HEK293 (cell line): ENCODE results near the gene CD8A.

ENCODE experiments used
- FEZF1 ChIP-seq: fragments of 450-650 bp; formaldehyde crosslinking; IDR thresholded peaks from 2 replicates; pipeline ENCODE4 v1.5.1; 2016; ENCODE audit warnings: missing biosample characterization, missing genetic modification characterization
- MZF1 ChIP-seq: fragments of 450-650 bp; formaldehyde crosslinking; IDR thresholded peaks from 2 replicates; pipeline ENCODE4 v1.5.1; 2017; ENCODE audit warnings: missing biosample characterization, missing genetic modification characterization, borderline replicate concordance
- SP2 ChIP-seq: fragments of 450-650 bp; formaldehyde crosslinking; IDR thresholded peaks from 2 replicates; pipeline ENCODE4 v1.5.1; 2016; ENCODE audit warnings: missing biosample characterization, missing genetic modification characterization
- TRIM28 ChIP-seq: IDR thresholded peaks from 2 replicates; pipeline ENCODE4 v1.6.1; 2011; ENCODE audit warnings: low read length, control low read depth, borderline replicate concordance
- ZBTB7A ChIP-seq: fragments of 450-650 bp; formaldehyde crosslinking; IDR thresholded peaks from 2 replicates; pipeline ENCODE4 v1.5.1; 2016; ENCODE audit warnings: low read depth, missing biosample characterization, missing genetic modification characterization
- ZNF10 ChIP-seq: fragments of 450-650 bp; formaldehyde crosslinking; IDR thresholded peaks from 2 replicates; pipeline ENCODE4 v1.5.1; 2017; ENCODE audit warnings: missing biosample characterization, missing genetic modification characterization
- ZNF2 ChIP-seq: fragments of 450-650 bp; formaldehyde crosslinking; IDR thresholded peaks from 2 replicates; pipeline ENCODE4 v1.5.1; 2016; ENCODE audit warnings: missing biosample characterization, missing genetic modification characterization
- ZNF202 ChIP-seq: fragments of 450-650 bp; formaldehyde crosslinking; IDR thresholded peaks from 2 replicates; pipeline ENCODE4 v1.5.1; 2016; ENCODE audit warnings: missing biosample characterization, missing genetic modification characterization, borderline replicate concordance
- ZNF335 ChIP-seq: fragments of 450-650 bp; formaldehyde crosslinking; conservative IDR thresholded peaks from 2 replicates; pipeline ENCODE4 v1.5.1; 2016; ENCODE audit warnings: missing biosample characterization, missing genetic modification characterization
- ZNF394 ChIP-seq: fragments of 450-650 bp; formaldehyde crosslinking; IDR thresholded peaks from 2 replicates; pipeline ENCODE4 v1.5.1; 2016; ENCODE audit warnings: missing biosample characterization, missing genetic modification characterization, mild to moderate bottlenecking, moderate library complexity, borderline replicate concordance
- ZNF433 ChIP-seq: fragments of 450-650 bp; formaldehyde crosslinking; IDR thresholded peaks from 2 replicates; pipeline ENCODE4 v1.5.1; 2016; ENCODE audit warnings: missing biosample characterization, missing genetic modification characterization, low read depth
- ZNF473 ChIP-seq: fragments of 450-650 bp; formaldehyde crosslinking; IDR thresholded peaks from 2 replicates; pipeline ENCODE4 v1.5.1; 2017; ENCODE audit warnings: missing biosample characterization, missing genetic modification characterization
- ZNF514 ChIP-seq: fragments of 450-650 bp; formaldehyde crosslinking; IDR thresholded peaks from 2 replicates; pipeline ENCODE4 v1.5.1; 2016; ENCODE audit warnings: missing biosample characterization, missing genetic modification characterization
- ZNF521 ChIP-seq: fragments of 450-650 bp; formaldehyde crosslinking; IDR thresholded peaks from 2 replicates; pipeline ENCODE4 v1.5.1; 2017; ENCODE audit warnings: missing biosample characterization, mild to moderate bottlenecking, missing genetic modification characterization
- ZNF548 ChIP-seq: fragments of 450-650 bp; formaldehyde crosslinking; IDR thresholded peaks from 2 replicates; pipeline ENCODE4 v1.5.1; 2016; ENCODE audit warnings: missing biosample characterization, missing genetic modification characterization
- ZNF610 ChIP-seq: fragments of 450-650 bp; formaldehyde crosslinking; IDR thresholded peaks from 2 replicates; pipeline ENCODE4 v1.5.1; 2016; ENCODE audit warnings: missing biosample characterization, missing genetic modification characterization, borderline replicate concordance
- ZNF624 ChIP-seq: fragments of 450-650 bp; formaldehyde crosslinking; IDR thresholded peaks from 2 replicates; pipeline ENCODE4 v1.5.1; 2017; ENCODE audit warnings: missing biosample characterization, missing genetic modification characterization
- ZNF654 ChIP-seq: fragments of 450-650 bp; formaldehyde crosslinking; IDR thresholded peaks from 2 replicates; pipeline ENCODE4 v1.5.1; 2016; ENCODE audit warnings: low read depth, missing biosample characterization, missing genetic modification characterization
- ZNF660 ChIP-seq: fragments of 450-650 bp; IDR thresholded peaks from 2 replicates; pipeline ENCODE4 v1.5.1; 2018; ENCODE audit warnings: missing biosample characterization, mild to moderate bottlenecking, missing genetic modification characterization
- ZNF777 ChIP-seq: fragments of 450-650 bp; formaldehyde crosslinking; IDR thresholded peaks from 2 replicates; pipeline ENCODE4 v1.5.1; 2017; ENCODE audit warnings: missing biosample characterization, missing genetic modification characterization, borderline replicate concordance
- ZNF830 ChIP-seq: fragments of 450-650 bp; IDR thresholded peaks from 2 replicates; pipeline ENCODE4 v1.5.0; 2018; ENCODE audit warnings: missing biosample characterization, missing genetic modification characterization, low read depth, mild to moderate bottlenecking, moderate library complexity
- ZSCAN30 ChIP-seq: fragments of 450-650 bp; IDR thresholded peaks from 2 replicates; pipeline ENCODE4 v1.5.1; 2018; ENCODE audit warnings: missing biosample characterization, mild to moderate bottlenecking, missing genetic modification characterization, moderate library complexity
- TF ChIP-seq, protein P1 (sequence below): fragments of 450-650 bp; formaldehyde crosslinking; IDR thresholded peaks from 2 replicates; pipeline ENCODE4 v1.5.1; 2016; ENCODE audit warnings: missing biosample characterization, missing genetic modification characterization
- TF ChIP-seq, protein P2 (sequence below): sonication (generic); formaldehyde crosslinking; IDR thresholded peaks from 2 replicates; pipeline ENCODE4 v1.8.1; 2022; ENCODE audit warnings: mild to moderate bottlenecking, moderate library complexity, missing genetic modification reagents
- TF ChIP-seq, protein P3 (sequence below): fragments of 450-650 bp; formaldehyde crosslinking; IDR thresholded peaks from 2 replicates; pipeline ENCODE4 v1.5.1; 2017; ENCODE audit warnings: missing biosample characterization, missing genetic modification characterization
- TF ChIP-seq, protein P4 (sequence below): fragments of 450-650 bp; formaldehyde crosslinking; IDR thresholded peaks from 2 replicates; pipeline ENCODE4 v1.5.1; 2017; ENCODE audit warnings: missing biosample characterization, missing genetic modification characterization
- TF ChIP-seq, protein P5 (sequence below): fragments of 450-650 bp; formaldehyde crosslinking; IDR thresholded peaks from 2 replicates; pipeline ENCODE4 v1.5.1; 2016; ENCODE audit warnings: missing biosample characterization, missing genetic modification characterization

CD8A gene

DNA sequence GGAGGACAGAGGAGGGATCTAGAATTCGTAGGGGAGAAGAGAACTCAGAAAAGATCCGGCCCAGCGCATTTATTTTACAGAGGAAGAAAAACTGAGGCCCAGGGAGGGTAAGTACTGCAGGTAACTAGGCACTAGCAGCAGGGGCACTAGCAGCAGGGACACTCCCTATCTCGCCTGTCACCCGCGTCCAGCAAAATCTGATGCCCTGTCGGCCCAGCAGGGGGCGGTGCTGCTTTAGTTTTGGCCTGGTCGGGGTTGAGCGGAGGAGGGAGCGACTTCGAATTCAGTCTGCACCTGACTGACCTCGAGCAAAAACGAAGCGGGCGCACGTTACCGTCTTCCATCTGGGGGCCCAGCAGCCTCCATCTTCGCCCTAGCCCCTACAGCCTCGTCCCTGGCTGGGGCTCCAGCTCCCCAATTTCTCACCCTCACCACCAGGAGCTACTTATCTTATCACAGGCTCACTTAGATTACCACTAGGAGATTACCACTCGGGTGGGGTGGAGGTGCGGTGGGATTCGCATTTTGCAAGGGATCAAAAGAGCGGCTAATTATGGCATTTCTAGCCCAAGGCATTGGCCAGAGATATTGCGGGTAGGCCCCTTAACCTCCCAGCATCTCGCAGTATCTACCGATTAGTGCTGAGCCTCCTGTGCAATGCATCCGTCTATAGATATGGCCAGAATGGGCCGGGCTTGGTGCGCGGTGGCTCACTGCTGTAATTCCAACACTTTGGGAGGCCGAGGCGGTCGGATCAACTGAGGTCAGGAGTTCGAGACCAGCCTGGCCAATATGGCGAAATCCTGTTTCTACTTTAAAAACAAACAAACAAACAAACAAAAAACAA lies 17.8 kb upstream of the CD8A start (continued):
- TF ChIP-seq ZNF473 (0 out of 2 replicates have a peak, but pooled peaks have one; percentile 20), ZNF335 (no peak; the same call in none of the 2 replicates), ZNF654 (peak; percentile 95), ZNF521 (tag by site-specific recombination) (no peak), ZNF660 (tag by site-specific recombination) (peak; percentile 76; the same call in 1 of the 2 replicates), ZNF202 (tag by site-specific recombination) (no peak), ZNF10 (peak; percentile 46; the same call in 1 of the 2 replicates), ZBTB7A (no peak), MZF1 (tag by site-specific recombination) (peak; percentile 77), ZNF514 (tag by site-specific recombination) (no peak), ZNF433 (tag by site-specific recombination) (no peak), FEZF1 (tag by site-specific recombination) (no peak), ZNF394 (tag by site-specific recombination) (peak; percentile 69), ZSCAN30 (tag by site-specific recombination) (peak; percentile 45; the same call in 1 of the 2 replicates), ZNF624 (tag by site-specific recombination) (0 out of 2 replicates have a peak, but pooled peaks have one; percentile 48), SP2 (tag by site-specific recombination) (no peak), ZNF830 (tag by site-specific recombination) (no peak), ZNF777 (tag by site-specific recombination) (peak; percentile 31; the same call in 1 of the 2 replicates), TRIM28 (no peak), ZNF2 (tag by site-specific recombination) (peak; percentile 56; the same call in 1 of the 2 replicates), ZNF548 (tag by site-specific recombination) (peak; percentile 5; the same call in 1 of the 2 replicates), ZNF610 (tag by site-specific recombination) (peak; percentile 69)
- TF ChIP-seq, protein P1, sequence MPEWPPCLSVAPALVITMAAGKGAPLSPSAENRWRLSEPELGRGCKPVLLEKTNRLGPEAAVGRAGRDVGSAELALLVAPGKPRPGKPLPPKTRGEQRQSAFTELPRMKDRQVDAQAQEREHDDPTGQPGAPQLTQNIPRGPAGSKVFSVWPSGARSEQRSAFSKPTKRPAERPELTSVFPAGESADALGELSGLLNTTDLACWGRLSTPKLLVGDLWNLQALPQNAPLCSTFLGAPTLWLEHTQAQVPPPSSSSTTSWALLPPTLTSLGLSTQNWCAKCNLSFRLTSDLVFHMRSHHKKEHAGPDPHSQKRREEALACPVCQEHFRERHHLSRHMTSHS (tag by site-specific recombination): no peak
- TF ChIP-seq, protein P2, sequence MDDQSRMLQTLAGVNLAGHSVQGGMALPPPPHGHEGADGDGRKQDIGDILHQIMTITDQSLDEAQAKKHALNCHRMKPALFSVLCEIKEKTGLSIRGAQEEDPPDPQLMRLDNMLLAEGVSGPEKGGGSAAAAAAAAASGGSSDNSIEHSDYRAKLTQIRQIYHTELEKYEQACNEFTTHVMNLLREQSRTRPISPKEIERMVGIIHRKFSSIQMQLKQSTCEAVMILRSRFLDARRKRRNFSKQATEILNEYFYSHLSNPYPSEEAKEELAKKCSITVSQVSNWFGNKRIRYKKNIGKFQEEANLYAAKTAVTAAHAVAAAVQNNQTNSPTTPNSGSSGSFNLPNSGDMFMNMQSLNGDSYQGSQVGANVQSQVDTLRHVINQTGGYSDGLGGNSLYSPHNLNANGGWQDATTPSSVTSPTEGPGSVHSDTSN (CRISPR knock-in tag): no peak
- TF ChIP-seq, protein P3, sequence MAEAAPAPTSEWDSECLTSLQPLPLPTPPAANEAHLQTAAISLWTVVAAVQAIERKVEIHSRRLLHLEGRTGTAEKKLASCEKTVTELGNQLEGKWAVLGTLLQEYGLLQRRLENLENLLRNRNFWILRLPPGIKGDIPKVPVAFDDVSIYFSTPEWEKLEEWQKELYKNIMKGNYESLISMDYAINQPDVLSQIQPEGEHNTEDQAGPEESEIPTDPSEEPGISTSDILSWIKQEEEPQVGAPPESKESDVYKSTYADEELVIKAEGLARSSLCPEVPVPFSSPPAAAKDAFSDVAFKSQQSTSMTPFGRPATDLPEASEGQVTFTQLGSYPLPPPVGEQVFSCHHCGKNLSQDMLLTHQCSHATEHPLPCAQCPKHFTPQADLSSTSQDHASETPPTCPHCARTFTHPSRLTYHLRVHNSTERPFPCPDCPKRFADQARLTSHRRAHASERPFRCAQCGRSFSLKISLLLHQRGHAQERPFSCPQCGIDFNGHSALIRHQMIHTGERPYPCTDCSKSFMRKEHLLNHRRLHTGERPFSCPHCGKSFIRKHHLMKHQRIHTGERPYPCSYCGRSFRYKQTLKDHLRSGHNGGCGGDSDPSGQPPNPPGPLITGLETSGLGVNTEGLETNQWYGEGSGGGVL: peak; percentile 83
- TF ChIP-seq, protein P4, sequence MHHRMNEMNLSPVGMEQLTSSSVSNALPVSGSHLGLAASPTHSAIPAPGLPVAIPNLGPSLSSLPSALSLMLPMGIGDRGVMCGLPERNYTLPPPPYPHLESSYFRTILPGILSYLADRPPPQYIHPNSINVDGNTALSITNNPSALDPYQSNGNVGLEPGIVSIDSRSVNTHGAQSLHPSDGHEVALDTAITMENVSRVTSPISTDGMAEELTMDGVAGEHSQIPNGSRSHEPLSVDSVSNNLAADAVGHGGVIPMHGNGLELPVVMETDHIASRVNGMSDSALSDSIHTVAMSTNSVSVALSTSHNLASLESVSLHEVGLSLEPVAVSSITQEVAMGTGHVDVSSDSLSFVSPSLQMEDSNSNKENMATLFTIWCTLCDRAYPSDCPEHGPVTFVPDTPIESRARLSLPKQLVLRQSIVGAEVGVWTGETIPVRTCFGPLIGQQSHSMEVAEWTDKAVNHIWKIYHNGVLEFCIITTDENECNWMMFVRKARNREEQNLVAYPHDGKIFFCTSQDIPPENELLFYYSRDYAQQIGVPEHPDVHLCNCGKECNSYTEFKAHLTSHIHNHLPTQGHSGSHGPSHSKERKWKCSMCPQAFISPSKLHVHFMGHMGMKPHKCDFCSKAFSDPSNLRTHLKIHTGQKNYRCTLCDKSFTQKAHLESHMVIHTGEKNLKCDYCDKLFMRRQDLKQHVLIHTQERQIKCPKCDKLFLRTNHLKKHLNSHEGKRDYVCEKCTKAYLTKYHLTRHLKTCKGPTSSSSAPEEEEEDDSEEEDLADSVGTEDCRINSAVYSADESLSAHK (tag by site-specific recombination): no peak
- TF ChIP-seq, protein P5, sequence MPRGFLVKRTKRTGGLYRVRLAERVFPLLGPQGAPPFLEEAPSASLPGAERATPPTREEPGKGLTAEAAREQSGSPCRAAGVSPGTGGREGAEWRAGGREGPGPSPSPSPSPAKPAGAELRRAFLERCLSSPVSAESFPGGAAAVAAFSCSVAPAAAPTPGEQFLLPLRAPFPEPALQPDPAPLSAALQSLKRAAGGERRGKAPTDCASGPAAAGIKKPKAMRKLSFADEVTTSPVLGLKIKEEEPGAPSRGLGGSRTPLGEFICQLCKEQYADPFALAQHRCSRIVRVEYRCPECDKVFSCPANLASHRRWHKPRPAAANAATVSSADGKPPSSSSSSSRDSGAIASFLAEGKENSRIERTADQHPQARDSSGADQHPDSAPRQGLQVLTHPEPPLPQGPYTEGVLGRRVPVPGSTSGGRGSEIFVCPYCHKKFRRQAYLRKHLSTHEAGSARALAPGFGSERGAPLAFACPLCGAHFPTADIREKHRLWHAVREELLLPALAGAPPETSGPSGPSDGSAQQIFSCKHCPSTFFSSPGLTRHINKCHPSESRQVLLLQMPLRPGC (tag by site-specific recombination): no peak
